Activated CD4-positive, CD25-positive, alpha-beta regulatory T cell (primary cell): ENCODE data around the gene SDC1.

Experiments
- DNase-seq, 4 experiments: peaks; one replicate each; lab custom pipeline; 2025; lab: John Stamatoyannopoulos, UW

Gene SDC1

GRCh38 chr2:20227894-20228505, 3.1 kb upstream of the SDC1 start:
- DNase-seq, result no peak

GRCh38 chr2:20226152-20226545, 1.2 kb upstream of the SDC1 start:
- DNase-seq, result no peak

GRCh38 chr2:20225294-20226151, 593 bp upstream of the SDC1 start:
- no peak for DNase-seq

GRCh38 chr2:20224164-20224715, 690 bp downstream of the SDC1 start:
- DNase-seq, result no peak

GRCh38 chr2:20223407-20224163, 1.3 kb downstream of the SDC1 start:
- DNase-seq, result no peak

- no peak for DNase-seq
These were observed 2.0 kb downstream of the SDC1 start for GRCh38 chr2:20222769-20223406.

- no peak for DNase-seq
These were observed 2.7 kb downstream of the SDC1 start for GRCh38 chr2:20222014-20222768.

- DNase-seq, result no peak
These were observed 3.4 kb downstream of the SDC1 start for GRCh38 chr2:20221555-20221973.

GRCh38 chr2:20220806-20221554, 4.0 kb downstream of the SDC1 start:
- DNase-seq, result no peak

GRCh38 chr2:20219763-20220380, 5.1 kb downstream of the SDC1 start:
- no peak for DNase-seq

- DNase-seq, result no peak
These were observed 6.3 kb downstream of the SDC1 start for GRCh38 chr2:20218331-20219320.

- no peak for DNase-seq
These were observed 7.6 kb downstream of the SDC1 start for GRCh38 chr2:20217041-20217970.

GRCh38 chr2:20216130-20217025, 8.6 kb downstream of the SDC1 start:
- DNase-seq, result no peak

- DNase-seq, result no peak
These were observed 9.5 kb downstream of the SDC1 start for GRCh38 chr2:20215183-20216040.

GRCh38 chr2:20214566-20215182, 10.3 kb downstream of the SDC1 start:
- DNase-seq, result no peak
